WTC11 (cell line): ENCODE measurements around the gene SEMA4F. TPM values are rescaled to one million over a fixed set of nuclear protein-coding genes. Genes with fewer than 3 reads are reported as not detected.

Source experiments
- ATAC-seq: fragments of 200-7000 bp; cut with Tn5 transposase; 2 replicates; pipeline ENCODE4 v1.10.0; 2021; ENCODE audit warnings: mild to moderate bottlenecking, moderate library complexity
- CTCF ChIA-PET: fragments of 300-600 bp; sonication (Branson Sonifier 250); formaldehyde crosslinking; loops from one replicate; lab custom pipeline; 2021; ENCODE audit warnings: antibody characterized with exemption; lab: Charles Lee
- POLR2A ChIA-PET: fragments of 350-600 bp; sonication (Branson Sonifier 250); formaldehyde crosslinking; loops from one replicate; lab custom pipeline; 2021; ENCODE audit warnings: antibody characterized with exemption; lab: Charles Lee
- DNase-seq: peaks from one replicate; pipeline ENCODE4 v3.0.0; 2021; ENCODE audit warnings: low spot score
- H3K27ac Mint-ChIP-seq: 2 replicates; pipeline ENCODE4 v1.8.0; 2021; ENCODE audit warnings: mixed read lengths
- H3K27me3 Mint-ChIP-seq: 2 replicates; pipeline ENCODE4 v1.8.0; 2021; ENCODE audit warnings: low read depth, mild to moderate bottlenecking, moderate library complexity, mixed read lengths
- H3K36me3 Mint-ChIP-seq: 2 replicates; pipeline ENCODE4 v1.8.0; 2021; ENCODE audit warnings: mixed read lengths
- H3K4me1 Mint-ChIP-seq: 2 replicates; pipeline ENCODE4 v1.8.0; 2022; ENCODE audit warnings: mixed read lengths
- H3K4me3 Mint-ChIP-seq: 2 replicates; pipeline ENCODE4 v1.8.0; 2021; ENCODE audit warnings: mild to moderate bottlenecking, moderate library complexity, mixed read lengths
- H3K9me3 Mint-ChIP-seq: 2 replicates; pipeline ENCODE4 v1.8.0; 2021; ENCODE audit warnings: mixed read lengths
- E2F5 ChIP-seq: sonication (generic); formaldehyde crosslinking; IDR thresholded peaks from 2 replicates; pipeline ENCODE4 v1.8.1; 2022; ENCODE audit warnings: mild to moderate bottlenecking, moderate library complexity, missing genetic modification reagents
- ETV6 ChIP-seq: sonication (generic); formaldehyde crosslinking; IDR thresholded peaks from 2 replicates; pipeline ENCODE4 v1.8.1; 2022; ENCODE audit warnings: mild to moderate bottlenecking, missing genetic modification reagents
- FOXP4 ChIP-seq: sonication (generic); formaldehyde crosslinking; IDR thresholded peaks from 2 replicates; pipeline ENCODE4 v1.8.0; 2022; ENCODE audit warnings: mild to moderate bottlenecking, missing genetic modification reagents
- IRF2 ChIP-seq: sonication (generic); formaldehyde crosslinking; IDR thresholded peaks from 2 replicates; pipeline ENCODE4 v1.8.0; 2022; ENCODE audit warnings: low read depth, missing genetic modification reagents, borderline replicate concordance
- JAZF1 ChIP-seq: fragments of 250-450 bp; sonication (Bioruptor Pico); IDR thresholded peaks from 2 replicates; pipeline ENCODE4 v1.9.0; 2021; ENCODE audit warnings: moderate library complexity, mild to moderate bottlenecking, inconsistent platforms
- MXD4 ChIP-seq: fragments of 250-450 bp; sonication (Bioruptor Pico); IDR thresholded peaks from 2 replicates; pipeline ENCODE4 v1.8.0; 2021; ENCODE audit warnings: mild to moderate bottlenecking, moderate library complexity, borderline replicate concordance
- MYBL2 ChIP-seq: sonication (generic); formaldehyde crosslinking; IDR thresholded peaks from 2 replicates; pipeline ENCODE4 v1.8.1; 2023; ENCODE audit warnings: mild to moderate bottlenecking, moderate library complexity, missing genetic modification reagents
- NFATC4 ChIP-seq: fragments of 250-450 bp; sonication (Bioruptor Pico); IDR thresholded peaks from 2 replicates; pipeline ENCODE4 v1.9.0; 2021; ENCODE audit warnings: mild to moderate bottlenecking
- NR2C2 ChIP-seq: sonication (generic); formaldehyde crosslinking; IDR thresholded peaks from 2 replicates; pipeline ENCODE4 v1.8.0; 2022; ENCODE audit warnings: mild to moderate bottlenecking, missing genetic modification reagents
- OVOL2 ChIP-seq: fragments of 250-450 bp; sonication (Bioruptor Pico); IDR thresholded peaks from 2 replicates; pipeline ENCODE4 v1.9.0; 2021; ENCODE audit warnings: mild to moderate bottlenecking, borderline replicate concordance
- SMAD3 ChIP-seq: sonication (generic); formaldehyde crosslinking; IDR thresholded peaks from 2 replicates; pipeline ENCODE4 v1.8.0; 2022; ENCODE audit warnings: missing genetic modification reagents, mild to moderate bottlenecking, borderline replicate concordance
- SOX15 ChIP-seq: fragments of 250-450 bp; sonication (Bioruptor Pico); IDR thresholded peaks from 2 replicates; pipeline ENCODE4 v1.9.0; 2021; ENCODE audit warnings: mild to moderate bottlenecking
- ZBTB21 ChIP-seq: sonication (generic); formaldehyde crosslinking; IDR thresholded peaks from 2 replicates; pipeline ENCODE4 v1.8.1; 2023; ENCODE audit warnings: mild to moderate bottlenecking, missing genetic modification reagents, borderline replicate concordance
- ZBTB43 ChIP-seq: sonication (generic); formaldehyde crosslinking; IDR thresholded peaks from 2 replicates; pipeline ENCODE4 v1.8.1; 2023; ENCODE audit warnings: mild to moderate bottlenecking, missing genetic modification reagents
- ZNF219 ChIP-seq: sonication (generic); formaldehyde crosslinking; IDR thresholded peaks from 2 replicates; pipeline ENCODE4 v1.8.0; 2023; ENCODE audit warnings: missing genetic modification reagents, mild to moderate bottlenecking, borderline replicate concordance
- ZNF232 ChIP-seq: sonication (generic); formaldehyde crosslinking; IDR thresholded peaks from 2 replicates; pipeline ENCODE4 v1.8.0; 2022; ENCODE audit warnings: mild to moderate bottlenecking, missing genetic modification reagents
- ZNF416 ChIP-seq: fragments of 250-450 bp; sonication (Bioruptor Pico); IDR thresholded peaks from 2 replicates; pipeline ENCODE4 v1.9.0; 2021; ENCODE audit warnings: mild to moderate bottlenecking, inconsistent platforms
- ZNF671 ChIP-seq: fragments of 250-450 bp; sonication (Bioruptor Pico); IDR thresholded peaks from 2 replicates; pipeline ENCODE4 v1.8.0; 2021; ENCODE audit warnings: mild to moderate bottlenecking
- total RNA-seq: library from RNA; stranded (reverse); gene quantifications from 3 replicates; pipeline ENCODE4 v1.2.3, GENCODE V29; 2021
- TF ChIP-seq, protein P1 (sequence below): fragments of 250-450 bp; sonication (Bioruptor Pico); IDR thresholded peaks from 2 replicates; pipeline ENCODE4 v2.1.2; 2022; ENCODE audit warnings: mild to moderate bottlenecking, moderate library complexity
- TF ChIP-seq, protein P2 (sequence below): sonication (generic); formaldehyde crosslinking; IDR thresholded peaks from 2 replicates; pipeline ENCODE4 v1.8.0; 2023; ENCODE audit warnings: missing genetic modification reagents
- TF ChIP-seq, protein P3 (sequence below): sonication (generic); formaldehyde crosslinking; IDR thresholded peaks from 2 replicates; pipeline ENCODE4 v1.8.1; 2023; ENCODE audit warnings: mild to moderate bottlenecking, missing genetic modification reagents, borderline replicate concordance

The SEMA4F gene
- total RNA-seq, 1 experiment from 2014 or later = 5.7 TPM

- TF ChIP-seq, protein P1, sequence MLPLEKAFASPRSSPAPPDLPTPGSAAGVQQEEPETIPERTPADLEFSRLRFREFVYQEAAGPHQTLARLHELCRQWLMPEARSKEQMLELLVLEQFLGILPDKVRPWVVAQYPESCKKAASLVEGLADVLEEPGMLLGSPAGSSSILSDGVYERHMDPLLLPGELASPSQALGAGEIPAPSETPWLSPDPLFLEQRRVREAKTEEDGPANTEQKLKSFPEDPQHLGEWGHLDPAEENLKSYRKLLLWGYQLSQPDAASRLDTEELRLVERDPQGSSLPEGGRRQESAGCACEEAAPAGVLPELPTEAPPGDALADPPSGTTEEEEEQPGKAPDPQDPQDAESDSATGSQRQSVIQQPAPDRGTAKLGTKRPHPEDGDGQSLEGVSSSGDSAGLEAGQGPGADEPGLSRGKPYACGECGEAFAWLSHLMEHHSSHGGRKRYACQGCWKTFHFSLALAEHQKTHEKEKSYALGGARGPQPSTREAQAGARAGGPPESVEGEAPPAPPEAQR = no peak
- TF ChIP-seq NFATC4 (CRISPR knock-in tag) = no peak
- TF ChIP-seq, protein P2, sequence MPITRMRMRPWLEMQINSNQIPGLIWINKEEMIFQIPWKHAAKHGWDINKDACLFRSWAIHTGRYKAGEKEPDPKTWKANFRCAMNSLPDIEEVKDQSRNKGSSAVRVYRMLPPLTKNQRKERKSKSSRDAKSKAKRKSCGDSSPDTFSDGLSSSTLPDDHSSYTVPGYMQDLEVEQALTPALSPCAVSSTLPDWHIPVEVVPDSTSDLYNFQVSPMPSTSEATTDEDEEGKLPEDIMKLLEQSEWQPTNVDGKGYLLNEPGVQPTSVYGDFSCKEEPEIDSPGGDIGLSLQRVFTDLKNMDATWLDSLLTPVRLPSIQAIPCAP = no peak
- TF ChIP-seq ZBTB43 (CRISPR knock-in tag) = no peak
These were observed 7.8 kb upstream of the SEMA4F start (continued) for GRCh38 chr2:74646201-74646600.

GRCh38 chr2:74646834-74647482 is 7.1 kb upstream of the SEMA4F start:
- no peak for DNase-seq
- Mint-ChIP-seq H3K27ac (no peak overlapping the region), H3K9me3 (peaks cover 12% of the 10 kb centered on the region), H3K4me1 (peaks cover 19% of the 10 kb centered on the region), H3K27me3 (peaks cover 31% of the 10 kb centered on the region), H3K4me3 (peak overlapping the region; percentile 63), H3K36me3 (peaks cover 2% of the 10 kb centered on the region; the same call in 1 of the 2 replicates)
- ATAC-seq = no peak
- CTCF ChIA-PET = interaction anchor here (0.8 to 1.4 kb wide), 3 partner anchors 20 to 149 kb away, joined by 3 to 5 read pairs (median 3); no protein-coding TSS in a partner anchor
- POLR2A ChIA-PET = interaction anchor here (0.9 kb wide), 1 partner anchor 188 kb away, joined by 3 read pairs; no protein-coding TSS in a partner anchor
- TF ChIP-seq ZNF219 (CRISPR knock-in tag) = no peak
- TF ChIP-seq ETV6 (CRISPR knock-in tag) = no peak
- TF ChIP-seq JAZF1 (CRISPR knock-in tag) = no peak
- TF ChIP-seq E2F5 (CRISPR knock-in tag) = no peak
- TF ChIP-seq ZBTB21 (CRISPR knock-in tag) = no peak
- no peak for TF ChIP-seq MXD4 (CRISPR knock-in tag)
- TF ChIP-seq, protein P1 = no peak
- no peak for TF ChIP-seq IRF2
- TF ChIP-seq ZNF671 = no peak
- TF ChIP-seq ZNF232 (CRISPR knock-in tag) = no peak
- no peak for TF ChIP-seq SMAD3
- TF ChIP-seq OVOL2 (CRISPR knock-in tag) = no peak
- TF ChIP-seq ZNF416 (CRISPR knock-in tag) = no peak
- TF ChIP-seq, protein P2 = no peak
- TF ChIP-seq FOXP4 (CRISPR knock-in tag) = no peak
- TF ChIP-seq SOX15 (CRISPR knock-in tag) = no peak
- no peak for TF ChIP-seq NR2C2
- TF ChIP-seq MYBL2 (CRISPR knock-in tag) = no peak
- TF ChIP-seq, protein P3, sequence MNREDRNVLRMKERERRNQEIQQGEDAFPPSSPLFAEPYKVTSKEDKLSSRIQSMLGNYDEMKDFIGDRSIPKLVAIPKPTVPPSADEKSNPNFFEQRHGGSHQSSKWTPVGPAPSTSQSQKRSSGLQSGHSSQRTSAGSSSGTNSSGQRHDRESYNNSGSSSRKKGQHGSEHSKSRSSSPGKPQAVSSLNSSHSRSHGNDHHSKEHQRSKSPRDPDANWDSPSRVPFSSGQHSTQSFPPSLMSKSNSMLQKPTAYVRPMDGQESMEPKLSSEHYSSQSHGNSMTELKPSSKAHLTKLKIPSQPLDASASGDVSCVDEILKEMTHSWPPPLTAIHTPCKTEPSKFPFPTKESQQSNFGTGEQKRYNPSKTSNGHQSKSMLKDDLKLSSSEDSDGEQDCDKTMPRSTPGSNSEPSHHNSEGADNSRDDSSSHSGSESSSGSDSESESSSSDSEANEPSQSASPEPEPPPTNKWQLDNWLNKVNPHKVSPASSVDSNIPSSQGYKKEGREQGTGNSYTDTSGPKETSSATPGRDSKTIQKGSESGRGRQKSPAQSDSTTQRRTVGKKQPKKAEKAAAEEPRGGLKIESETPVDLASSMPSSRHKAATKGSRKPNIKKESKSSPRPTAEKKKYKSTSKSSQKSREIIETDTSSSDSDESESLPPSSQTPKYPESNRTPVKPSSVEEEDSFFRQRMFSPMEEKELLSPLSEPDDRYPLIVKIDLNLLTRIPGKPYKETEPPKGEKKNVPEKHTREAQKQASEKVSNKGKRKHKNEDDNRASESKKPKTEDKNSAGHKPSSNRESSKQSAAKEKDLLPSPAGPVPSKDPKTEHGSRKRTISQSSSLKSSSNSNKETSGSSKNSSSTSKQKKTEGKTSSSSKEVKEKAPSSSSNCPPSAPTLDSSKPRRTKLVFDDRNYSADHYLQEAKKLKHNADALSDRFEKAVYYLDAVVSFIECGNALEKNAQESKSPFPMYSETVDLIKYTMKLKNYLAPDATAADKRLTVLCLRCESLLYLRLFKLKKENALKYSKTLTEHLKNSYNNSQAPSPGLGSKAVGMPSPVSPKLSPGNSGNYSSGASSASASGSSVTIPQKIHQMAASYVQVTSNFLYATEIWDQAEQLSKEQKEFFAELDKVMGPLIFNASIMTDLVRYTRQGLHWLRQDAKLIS = no peak
